ENCODE measurements around the gene PAGE4.

DNA sequence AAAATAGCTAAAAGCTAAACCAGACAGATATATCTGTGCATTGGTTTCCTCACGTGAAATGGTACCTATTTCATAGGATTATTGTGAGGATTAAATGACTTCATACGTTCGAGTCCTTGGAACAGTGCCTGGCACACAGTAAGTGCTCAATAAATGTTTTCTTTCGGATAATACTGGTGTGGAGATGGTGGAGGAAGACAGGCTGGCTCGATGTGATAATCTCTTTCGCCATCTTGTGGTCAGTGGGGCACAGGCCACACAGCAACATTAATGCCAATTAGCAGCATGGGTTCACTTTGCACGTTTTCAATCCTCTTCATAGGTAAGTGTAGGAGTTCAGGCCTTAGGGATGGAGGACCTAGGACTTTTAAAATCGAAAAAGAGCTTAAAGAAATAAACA is 9.3 kb downstream of the PAGE4 start:
- TF ChIP-seq POLR2AphosphoS5 (IDR thresholded peaks at IDR 0.05) (no peak), POLR2A (IDR thresholded peaks at IDR 0.05; ENCODE audit: low read depth) (no peak)
